ENCODE data around the gene CEP135. TPM values are rescaled to one million over a fixed set of nuclear protein-coding genes. Genes with fewer than 3 reads are reported as not detected.

The CEP135 gene
- total and polyA plus RNA-seq, 11 donors, result 1.4 to 6.3 (median 2.4) TPM

DNA sequence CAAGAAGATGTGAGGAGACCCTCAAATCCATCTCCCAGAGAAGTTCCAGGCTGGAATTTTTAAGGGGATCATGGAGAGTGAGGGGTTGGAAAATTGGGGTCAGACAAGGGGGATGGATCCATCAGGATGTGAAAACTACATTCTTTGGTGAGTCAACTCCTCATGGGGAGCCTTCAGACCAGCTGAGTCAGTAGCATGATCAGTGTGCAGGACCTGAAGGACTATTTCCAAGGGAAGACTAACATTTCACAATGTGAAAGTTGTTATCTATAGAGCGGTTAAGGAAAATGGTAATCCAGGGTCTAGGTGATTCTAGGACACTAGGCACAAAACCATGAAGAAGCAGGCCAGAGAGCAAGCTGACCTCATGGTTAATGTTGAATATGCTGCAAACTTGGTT, 38.6 kb upstream of the CEP135 start:
- Histone ChIP-seq H3K4me3 (no peak overlapping the region), H3K36me3 (peaks cover 0 to 16% (median 4%) of the 10 kb centered on the region in 9 donors), H3K27ac (no peak overlapping the region), H3K4me1 (peaks cover 0 to 11% (median 0%) of the 10 kb centered on the region in 12 donors), H3K9me3 (peaks cover 0 to 6% (median 0%) of the 10 kb centered on the region in 12 donors), H3K27me3 (no peaks in the 10 kb centered on the region)
- 76 to 100% (median 94%) methylated on average over 1 of the region's 1 CpG for WGBS, 4 donors
- ATAC-seq (no peak), DNase-seq (no peak)
- intact Hi-C loops (cut with DNase I), result no loop called here
- TF ChIP-seq POLR2A (IDR thresholded peaks at IDR 0.05), result no peak
- TF ChIP-seq, protein P1, sequence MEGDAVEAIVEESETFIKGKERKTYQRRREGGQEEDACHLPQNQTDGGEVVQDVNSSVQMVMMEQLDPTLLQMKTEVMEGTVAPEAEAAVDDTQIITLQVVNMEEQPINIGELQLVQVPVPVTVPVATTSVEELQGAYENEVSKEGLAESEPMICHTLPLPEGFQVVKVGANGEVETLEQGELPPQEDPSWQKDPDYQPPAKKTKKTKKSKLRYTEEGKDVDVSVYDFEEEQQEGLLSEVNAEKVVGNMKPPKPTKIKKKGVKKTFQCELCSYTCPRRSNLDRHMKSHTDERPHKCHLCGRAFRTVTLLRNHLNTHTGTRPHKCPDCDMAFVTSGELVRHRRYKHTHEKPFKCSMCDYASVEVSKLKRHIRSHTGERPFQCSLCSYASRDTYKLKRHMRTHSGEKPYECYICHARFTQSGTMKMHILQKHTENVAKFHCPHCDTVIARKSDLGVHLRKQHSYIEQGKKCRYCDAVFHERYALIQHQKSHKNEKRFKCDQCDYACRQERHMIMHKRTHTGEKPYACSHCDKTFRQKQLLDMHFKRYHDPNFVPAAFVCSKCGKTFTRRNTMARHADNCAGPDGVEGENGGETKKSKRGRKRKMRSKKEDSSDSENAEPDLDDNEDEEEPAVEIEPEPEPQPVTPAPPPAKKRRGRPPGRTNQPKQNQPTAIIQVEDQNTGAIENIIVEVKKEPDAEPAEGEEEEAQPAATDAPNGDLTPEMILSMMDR (IDR thresholded peaks at IDR 0.05), result no peak

DNA sequence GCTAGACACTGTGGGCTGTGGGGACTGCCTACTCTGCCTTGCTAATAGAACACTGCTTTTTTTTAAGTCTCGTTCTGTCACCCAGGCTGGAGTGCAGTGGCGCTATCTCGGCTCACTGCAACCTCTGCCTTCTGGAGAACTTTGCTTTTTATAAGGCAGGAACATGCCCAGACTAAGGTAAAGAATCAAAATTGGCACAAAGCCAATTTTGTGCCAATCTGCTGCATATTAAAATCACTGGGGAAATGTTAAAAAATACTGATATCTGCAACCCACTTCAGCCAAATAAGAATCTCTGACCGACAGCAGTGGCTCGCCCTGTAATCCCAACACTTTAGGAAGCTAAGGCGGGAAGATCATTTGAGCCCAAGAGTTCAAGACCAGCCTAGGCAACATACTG, 36.5 kb upstream of the CEP135 start:
- WGBS, 4 donors, result 83 to 91% (median 88%) methylated on average over 6 of the region's 6 CpGs
- Histone ChIP-seq H3K4me3 (no peak overlapping the region), H3K4me1 (peaks cover 0 to 5% (median 0%) of the 10 kb centered on the region in 12 donors), H3K36me3 (no peaks in the 10 kb centered on the region), H3K27me3 (no peaks in the 10 kb centered on the region), H3K27ac (no peak overlapping the region), H3K9me3 (peaks cover 0 to 6% (median 0%) of the 10 kb centered on the region in 12 donors)
- DNase-seq (no peak), ATAC-seq (no peak)
- TF ChIP-seq, protein P1 (IDR thresholded peaks at IDR 0.05), result no peak
- no peak for TF ChIP-seq POLR2A (IDR thresholded peaks at IDR 0.05)
- intact Hi-C loops (cut with DNase I), result no loop called here

DNA sequence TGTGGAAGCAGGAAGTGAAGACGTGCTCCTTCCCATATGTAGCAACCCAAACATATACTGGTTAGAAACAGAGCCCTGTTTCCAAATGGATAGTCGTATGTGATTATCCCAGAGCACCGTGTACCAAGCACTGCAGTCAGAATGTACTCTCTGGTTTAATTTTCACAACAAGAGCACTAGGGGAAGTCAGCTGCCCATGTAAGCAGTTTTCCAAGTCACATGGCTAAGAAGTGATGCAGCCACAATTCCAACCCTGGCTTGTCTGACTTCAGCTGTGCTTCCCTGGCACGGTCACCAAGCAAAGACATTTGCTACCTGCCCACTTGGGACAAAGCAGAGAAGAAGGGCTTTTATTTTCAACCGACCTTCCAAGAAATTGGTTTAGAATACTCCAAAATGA, 28.2 kb upstream of the CEP135 start:
- peak overlapping the region in 1 of 12 donors; percentile 55 for H3K27ac ChIP-seq
- H3K4me1 ChIP-seq, result no peaks in the 10 kb centered on the region
- intact Hi-C loops (cut with DNase I), result no loop called here
- ATAC-seq (peak in 2 of 4 donors; percentile 37 to 54), DNase-seq (no peak)
- no peaks in the 10 kb centered on the region for H3K27me3 ChIP-seq
- peaks cover 0 to 3% (median 0%) of the 10 kb centered on the region in 12 donors for H3K9me3 ChIP-seq
- no peaks in the 10 kb centered on the region for H3K36me3 ChIP-seq
- TF ChIP-seq POLR2A (IDR thresholded peaks at IDR 0.05), result no peak
- no peak overlapping the region for H3K4me3 ChIP-seq
- WGBS, 4 donors, result 63 to 78% (median 69%) methylated on average over 5 of the region's 5 CpGs

DNA sequence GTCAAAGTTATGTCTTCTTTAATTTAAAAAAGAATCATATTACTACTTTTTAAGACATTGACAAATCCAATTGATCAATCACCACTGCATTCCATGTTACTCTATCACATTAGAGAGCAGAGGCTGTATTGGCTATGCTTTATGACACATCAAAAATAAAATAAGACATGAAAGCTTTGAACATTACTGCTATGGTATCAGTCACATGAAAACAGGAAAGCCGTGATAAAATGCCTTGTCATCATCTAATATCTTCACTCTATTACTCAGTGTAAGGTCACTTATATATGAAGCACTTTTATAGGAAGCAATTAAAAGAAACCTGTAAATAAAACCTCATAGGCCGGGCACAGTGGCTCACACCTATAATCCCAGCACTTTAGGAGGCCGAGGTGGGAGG, 27.7 kb upstream of the CEP135 start:
- Histone ChIP-seq H3K4me1 (no peaks in the 10 kb centered on the region), H3K27me3 (no peaks in the 10 kb centered on the region), H3K9me3 (peaks cover 0 to 3% (median 0%) of the 10 kb centered on the region in 12 donors), H3K36me3 (no peaks in the 10 kb centered on the region), H3K4me3 (no peak overlapping the region), H3K27ac (peak overlapping the region in 1 of 12 donors; percentile 55)
- DNase-seq (no peak), ATAC-seq (no peak)
- WGBS, 4 donors, result 86 to 91% (median 89%) methylated on average over 3 of the region's 3 CpGs
- TF ChIP-seq POLR2A (IDR thresholded peaks at IDR 0.05), result no peak
- TF ChIP-seq, protein P1 (IDR thresholded peaks at IDR 0.05), result no peak
- intact Hi-C loops (cut with DNase I), result no loop called here

DNA sequence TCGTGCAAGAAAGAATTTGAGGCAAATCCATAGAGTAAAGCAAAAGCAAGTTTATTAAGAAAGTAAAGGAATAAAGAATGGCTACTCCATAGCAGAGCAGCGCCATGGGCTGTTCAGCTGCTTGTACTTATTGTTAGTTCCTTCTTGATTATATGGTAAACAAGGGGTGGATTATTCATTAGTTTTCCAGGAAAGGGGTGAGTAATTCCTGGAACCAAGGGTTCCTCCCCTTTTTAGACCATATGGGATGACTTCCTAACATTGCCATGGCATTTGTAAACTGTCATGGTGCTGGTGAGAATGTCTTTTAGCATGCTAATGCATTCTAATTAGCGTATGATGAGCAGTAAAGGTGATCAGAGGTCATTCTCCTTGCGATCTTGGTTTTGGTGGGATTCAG, 23.5 kb upstream of the CEP135 start:
- 81 to 89% (median 84%) methylated on average over 4 of the region's 4 CpGs for WGBS, 4 donors
- intact Hi-C loops (cut with DNase I), result no loop called here
- Histone ChIP-seq H3K27me3 (no peaks in the 10 kb centered on the region), H3K36me3 (no peaks in the 10 kb centered on the region), H3K4me3 (no peak overlapping the region), H3K27ac (no peak overlapping the region), H3K4me1 (no peaks in the 10 kb centered on the region), H3K9me3 (peaks cover 0 to 10% (median 0%) of the 10 kb centered on the region in 12 donors)
- DNase-seq, result no peak
- no peak for ATAC-seq
- TF ChIP-seq POLR2A (IDR thresholded peaks at IDR 0.05), result no peak
- TF ChIP-seq, protein P1 (IDR thresholded peaks at IDR 0.05), result no peak
